NCI-H1105 treated with DMSO at 0.1 percent for 48 hours (cell line): ENCODE measurements around the gene CHST11.
A peak's percentile ranks its signal among the peaks of the same experiment; 100 is the strongest.

Experiments used
- DNase-seq: peaks from one replicate; lab custom pipeline; 2025; lab: John Stamatoyannopoulos, UW

The CHST11 gene

GRCh38 chr12:104631867-104632266 is 175.1 kb downstream of the CHST11 start:
- no peak for DNase-seq

DNA sequence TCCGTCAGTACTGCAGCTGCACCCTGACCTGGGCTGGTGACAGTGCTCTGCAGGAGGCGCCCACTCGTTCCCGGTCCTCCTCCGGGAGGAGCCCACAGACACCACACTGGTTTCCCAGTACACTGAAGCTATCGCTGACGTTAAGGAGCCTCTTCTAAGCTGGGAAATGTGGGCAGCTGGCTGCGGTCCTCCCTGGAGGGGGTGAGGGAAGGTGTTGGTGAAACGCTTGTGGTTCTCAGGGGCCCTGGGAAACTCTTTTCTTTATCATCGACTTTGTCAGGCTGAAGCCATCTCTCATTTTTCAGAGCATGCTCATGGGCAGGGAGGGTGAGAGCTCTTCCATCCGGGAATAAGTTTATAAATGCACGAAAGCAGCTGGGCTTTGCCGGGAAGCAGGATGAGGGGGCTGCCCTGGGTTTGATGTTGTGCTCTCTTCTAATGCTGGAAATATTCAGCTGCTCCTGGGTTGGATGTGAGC is 176.0 kb downstream of the CHST11 start:
- no peak for DNase-seq

DNA sequence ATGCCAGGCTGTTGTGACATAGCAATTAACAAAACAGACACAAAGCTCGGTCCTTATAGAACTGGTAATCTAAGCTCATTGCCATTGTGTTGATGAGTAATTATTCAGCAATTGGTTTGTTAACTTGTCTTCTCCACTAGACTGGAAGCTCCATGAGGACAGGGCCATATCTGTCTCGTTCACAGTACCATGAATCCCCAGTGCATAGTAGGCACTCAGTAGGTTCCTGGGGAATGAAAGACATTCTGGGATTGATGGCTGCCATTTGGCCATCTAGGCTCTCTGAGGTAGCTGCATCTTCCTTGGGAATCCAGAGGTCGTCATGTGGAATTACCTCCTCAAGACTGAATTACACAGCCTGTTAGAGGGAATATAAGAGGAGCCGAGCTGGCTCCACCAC is 177.3 kb downstream of the CHST11 start:
- DNase-seq: no peak

DNA sequence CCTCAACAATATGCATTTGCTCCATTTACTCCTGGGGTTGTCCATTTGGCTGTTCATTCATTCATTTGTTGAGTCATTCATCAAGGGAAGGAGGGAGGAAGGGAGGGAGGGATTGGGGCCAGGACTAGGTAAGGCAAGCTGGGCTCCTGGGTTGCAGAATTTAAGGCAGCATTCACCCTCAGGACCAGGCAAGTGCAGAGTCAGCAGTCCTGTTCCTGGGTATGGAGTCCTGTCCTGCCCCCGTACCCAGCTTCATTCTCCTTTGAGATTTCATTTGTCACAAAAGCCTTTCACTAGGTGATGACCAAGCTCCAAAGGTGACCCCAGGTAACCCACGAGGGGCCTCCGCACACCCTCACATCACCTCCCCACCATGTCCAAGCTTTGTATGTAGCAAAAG is 178.1 kb downstream of the CHST11 start:
- no peak for DNase-seq

- no peak for DNase-seq
These were observed 179.0 kb downstream of the CHST11 start for GRCh38 chr12:104635607-104636343.

GRCh38 chr12:104636496-104636895 is 179.7 kb downstream of the CHST11 start:
- no peak for DNase-seq

DNA sequence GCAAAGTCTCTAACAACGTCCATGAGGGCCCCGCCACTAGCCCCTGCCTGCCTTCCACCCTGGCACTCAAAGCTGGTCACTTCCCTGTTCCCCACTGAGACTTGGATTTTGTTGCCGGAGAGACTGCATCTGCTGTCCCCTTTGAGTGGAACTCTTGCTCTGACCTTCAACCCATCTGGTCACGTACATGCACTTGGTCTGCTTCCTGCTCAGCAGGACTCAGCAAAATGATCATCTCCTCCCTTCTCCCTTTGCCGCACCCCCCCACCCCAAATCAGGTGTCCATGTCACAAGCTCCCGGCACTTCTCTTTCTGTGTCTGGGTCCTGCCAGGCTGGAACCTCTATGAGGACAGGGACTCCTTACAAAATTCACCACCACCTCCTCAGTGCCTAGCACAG is 180.9 kb downstream of the CHST11 start:
- no peak for DNase-seq

DNA sequence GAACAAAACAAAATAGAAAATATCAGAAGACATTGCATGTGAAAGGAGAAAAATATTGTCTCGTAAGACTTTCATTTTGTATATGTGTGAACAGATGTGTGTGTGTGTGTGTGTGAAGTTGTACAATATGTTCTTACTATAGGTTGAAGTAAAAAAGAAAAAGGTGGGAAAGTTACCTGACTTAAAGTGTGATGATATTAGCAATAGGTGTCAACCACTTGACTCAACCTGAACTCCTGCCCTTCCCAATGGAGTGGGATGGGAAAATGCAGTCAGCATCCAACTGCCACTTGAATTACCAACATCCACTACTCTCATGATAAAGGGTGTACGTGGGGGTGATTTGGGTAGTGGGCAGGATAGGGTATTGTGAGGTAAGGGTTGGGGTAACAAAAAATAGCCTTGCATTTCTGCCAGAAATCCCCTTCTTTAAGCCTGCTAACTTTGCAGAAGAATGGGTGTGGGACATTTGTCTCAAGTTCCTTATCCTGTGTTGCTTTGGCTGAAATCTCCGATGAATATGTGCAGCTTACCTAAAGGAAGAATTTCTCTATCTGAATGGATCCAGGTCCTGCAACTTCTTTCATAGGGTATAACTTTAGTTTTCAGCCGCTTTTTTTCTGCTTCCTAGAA is 181.6 kb downstream of the CHST11 start:
- DNase-seq: no peak

GRCh38 chr12:104638851-104639240 is 182.1 kb downstream of the CHST11 start:
- DNase-seq: no peak

GRCh38 chr12:104640956-104641355 is 184.2 kb downstream of the CHST11 start:
- no peak for DNase-seq

DNA sequence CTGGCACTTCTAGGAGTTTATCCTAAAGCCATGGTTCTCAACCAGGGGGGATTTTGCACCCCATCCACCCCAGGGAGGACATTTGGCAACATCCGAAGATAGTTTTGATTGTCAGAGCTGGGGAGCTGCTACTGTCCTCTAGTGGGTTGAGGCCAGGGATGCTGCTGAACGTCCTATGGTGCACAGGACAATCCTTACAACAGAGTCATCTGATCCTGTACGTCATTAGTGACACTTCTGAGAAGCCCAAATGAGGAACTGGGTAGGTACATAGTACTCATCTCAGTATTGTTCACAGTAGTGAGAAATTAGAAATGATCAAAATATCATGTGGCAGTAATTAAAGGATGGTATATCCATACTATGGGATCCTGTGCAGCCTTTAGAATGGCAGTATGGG is 185.1 kb downstream of the CHST11 start:
- DNase-seq: no peak

- DNase-seq: no peak
These were observed 186.5 kb downstream of the CHST11 start for GRCh38 chr12:104643093-104643818.

DNA sequence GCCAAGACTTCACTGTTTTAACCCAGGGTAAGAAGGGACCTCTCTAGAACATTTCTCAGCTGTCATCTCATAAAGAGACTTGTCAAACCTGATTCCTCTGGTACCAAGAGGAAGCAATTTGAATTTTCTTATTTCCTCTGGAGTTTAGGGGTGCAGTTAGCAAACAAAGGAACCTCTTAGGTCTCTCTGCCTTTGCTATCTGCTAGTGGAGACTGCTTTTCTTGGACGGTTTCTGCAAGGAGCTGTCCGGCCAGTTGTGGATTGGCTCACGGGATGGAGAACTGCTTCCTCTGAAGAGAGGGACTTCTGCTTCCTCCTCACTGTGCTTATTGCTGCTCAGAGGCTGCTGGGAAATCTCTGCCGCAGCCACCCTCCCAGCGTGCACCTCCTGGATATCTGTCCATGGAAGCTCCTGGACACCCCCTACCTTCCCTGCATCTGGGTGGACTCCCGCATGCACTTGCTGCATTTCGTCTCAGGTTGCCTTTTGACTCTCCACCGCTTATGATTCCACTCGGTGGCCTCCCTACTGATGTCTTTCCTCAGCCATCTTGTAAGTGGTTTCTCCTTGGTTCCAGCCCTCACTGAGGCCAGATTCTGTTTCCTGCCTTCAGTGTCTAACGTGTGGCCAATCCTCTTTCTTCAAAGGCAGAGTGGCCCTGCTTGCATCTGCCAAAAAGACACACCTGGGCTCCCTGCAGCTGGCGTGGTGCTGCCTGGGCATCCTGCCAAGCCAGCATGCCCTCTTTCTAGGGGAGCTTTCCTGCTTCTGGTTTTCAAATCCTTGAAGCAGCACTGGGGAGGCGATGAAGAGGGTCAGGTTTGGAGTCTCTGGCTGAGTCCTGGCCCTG is 187.3 kb downstream of the CHST11 start:
- DNase-seq: peak; percentile 95

DNA sequence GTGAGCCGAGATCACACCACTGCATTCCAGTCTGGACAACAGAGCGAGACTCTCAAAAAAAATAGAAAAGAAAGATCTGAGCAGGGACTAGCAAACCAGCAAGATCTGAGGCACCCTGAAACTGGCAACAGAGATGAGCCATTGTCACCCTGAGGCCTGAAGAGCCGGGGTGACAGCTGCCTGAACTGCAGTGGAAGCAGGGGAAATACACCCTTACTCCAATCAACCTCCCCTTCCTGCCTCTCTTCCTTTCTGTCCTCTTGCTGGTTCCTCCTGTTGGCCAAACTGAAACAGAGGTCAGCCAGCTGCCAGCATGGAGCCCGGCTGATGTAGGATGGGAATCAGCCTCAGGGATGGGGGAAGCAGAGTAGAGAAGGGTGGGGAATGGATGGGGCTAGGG is 192.0 kb downstream of the CHST11 start:
- no peak for DNase-seq

GRCh38 chr12:104649217-104649824 is 192.6 kb downstream of the CHST11 start:
- DNase-seq: no peak

DNA sequence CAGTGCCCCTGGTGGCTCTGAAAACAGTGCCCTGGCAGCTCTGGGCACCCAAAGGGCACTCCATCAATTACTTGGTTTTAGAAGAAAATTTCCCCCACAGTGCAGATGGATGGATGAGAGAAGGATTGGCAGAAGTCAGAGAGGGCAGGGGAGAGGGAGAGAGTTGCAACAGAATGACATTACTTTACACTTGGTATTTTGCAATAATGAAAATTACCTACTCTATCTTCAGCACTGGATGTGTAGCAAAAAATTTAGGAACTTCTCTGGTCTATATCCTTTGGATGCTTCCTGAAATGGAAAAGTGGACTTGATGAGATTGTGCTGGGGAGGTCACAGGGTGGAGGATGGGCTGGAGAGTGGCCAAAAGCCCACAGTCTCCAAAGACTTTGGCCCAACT is 193.2 kb downstream of the CHST11 start:
- no peak for DNase-seq

DNA sequence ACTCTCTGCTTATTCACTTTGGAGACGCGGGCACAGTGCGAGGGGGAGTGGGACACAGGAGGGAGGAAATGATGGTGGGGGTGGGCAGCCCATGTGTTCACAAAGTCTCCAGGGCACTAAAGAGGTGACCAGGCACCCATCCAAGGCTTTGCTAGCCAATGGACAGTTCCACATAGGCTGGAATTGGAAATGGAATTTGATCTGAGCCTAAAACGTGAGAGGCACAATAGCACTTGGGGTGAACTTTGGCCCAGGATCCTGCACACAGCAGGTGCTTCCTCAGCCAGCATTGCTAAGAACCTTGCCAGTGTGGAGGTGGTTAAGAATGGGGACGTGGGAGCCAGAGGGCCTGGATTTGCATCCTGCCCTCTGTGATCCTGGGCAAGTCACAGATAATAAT is 193.8 kb downstream of the CHST11 start:
- no peak for DNase-seq

- DNase-seq: peak; percentile 89
These were observed 195.1 kb downstream of the CHST11 start for GRCh38 chr12:104651811-104652210.

- no peak for DNase-seq
These were observed 195.6 kb downstream of the CHST11 start for GRCh38 chr12:104652358-104652757.

- no peak for DNase-seq
These were observed 196.2 kb downstream of the CHST11 start for GRCh38 chr12:104652910-104653309.
